T-helper 2 cell (primary cell): ENCODE measurements around the gene EFHD2.
"Not testable (repeated sequence)": the region's sequence is repeated elsewhere in the genome, so short reads cannot be mapped to it uniquely, and the experiment has no call there.

Source experiments
- DNase-seq, 5 experiments: peaks; one replicate each; pipeline versions ENCODE4 v3.0.0 to v3.0.0-alpha.2; 2012 to 2022
- total RNA-seq, 2 donors: gene quantifications; one replicate each; lab custom pipeline; 2026; lab: John Stamatoyannopoulos, UW

EFHD2 gene
- total RNA-seq: 68.9 to 209 reads per million in 2 donors

- DNase-seq: peak; percentile 74 to 87 (median 82)
Observed at GRCh38 chr1:15409388-15410222, at the start of gene EFHD2. Gene EFHD2, plus strand, starts transcription at chr1:15409888. Its CDS starts 84 bp downstream, at chr1:15409972.

- no peak for DNase-seq
Observed at GRCh38 chr1:15360700-15361099, 49.0 kb upstream of the EFHD2 start.

GRCh38 chr1:15362096-15362736 lies 47.5 kb upstream of the EFHD2 start:
- no peak for DNase-seq

- no peak for DNase-seq
Observed at GRCh38 chr1:15362737-15363128, 47.0 kb upstream of the EFHD2 start.

GRCh38 chr1:15364740-15365139 lies 44.9 kb upstream of the EFHD2 start:
- DNase-seq: peak in 1 of 5 experiments; percentile 26

GRCh38 chr1:15368888-15369287 lies 40.8 kb upstream of the EFHD2 start:
- no peak for DNase-seq

GRCh38 chr1:15370268-15370667 lies 39.4 kb upstream of the EFHD2 start:
- no peak for DNase-seq

- no peak for DNase-seq
Observed at GRCh38 chr1:15370781-15371520, 38.7 kb upstream of the EFHD2 start.

GRCh38 chr1:15371610-15372545 lies 37.8 kb upstream of the EFHD2 start:
- no peak for DNase-seq

- DNase-seq: no peak
Observed at GRCh38 chr1:15378729-15379128, 31.0 kb upstream of the EFHD2 start.

- DNase-seq: not testable (repeated sequence)
Observed at GRCh38 chr1:15379151-15379550, 30.5 kb upstream of the EFHD2 start.

- no peak for DNase-seq
Observed at GRCh38 chr1:15380601-15381508, 28.8 kb upstream of the EFHD2 start.

- DNase-seq: no peak
Observed at GRCh38 chr1:15381805-15382204, 27.9 kb upstream of the EFHD2 start.

- no peak for DNase-seq
Observed at GRCh38 chr1:15382601-15383518, 26.8 kb upstream of the EFHD2 start.

GRCh38 chr1:15383810-15384209 lies 25.9 kb upstream of the EFHD2 start:
- DNase-seq: no peak

- no peak for DNase-seq
Observed at GRCh38 chr1:15384301-15384901, 25.3 kb upstream of the EFHD2 start.

GRCh38 chr1:15385420-15385819 lies 24.3 kb upstream of the EFHD2 start:
- DNase-seq: no peak

- peak in 1 of 5 experiments; percentile 9 for DNase-seq
Observed at GRCh38 chr1:15386164-15386749, 23.4 kb upstream of the EFHD2 start.
